ENCODE data around the gene PLB1. TPM values are rescaled to one million over a fixed set of nuclear protein-coding genes. Genes with fewer than 3 reads are reported as not detected.

The PLB1 gene
- total and polyA plus RNA-seq, 9 of the 15 experiments (the other 6 are each of a cell fraction or from before 2014, with no cell fraction given), result 0.01 to 0.09 (median 0.07) TPM; not detected in 2

GRCh38 chr2:28654663-28655320 lies 158.9 kb downstream of the PLB1 start:
- H3K79me2 ChIP-seq (ENCODE audit: control insufficient read depth, insufficient read depth, low read length), result no peaks in the 10 kb centered on the region
- H3K9me1 ChIP-seq (ENCODE audit: control insufficient read depth, insufficient read depth, low read length), result no peaks in the 10 kb centered on the region
- POLR2A ChIA-PET, result interaction anchor here (0.6 to 0.7 kb wide), 5 partner anchors 9 to 126 kb away, joined by 3 to 4 read pairs (median 3); no protein-coding TSS in a partner anchor
- H3K27me3 ChIP-seq (ENCODE audit: control insufficient read depth in 2 of 2, insufficient read depth in 2 of 2, low read length in 2 of 2), result peaks cover 4 to 10% of the 10 kb centered on the region in 2 experiments; a peak in 3 of 5 replicates
- WGBS (ENCODE audit: insufficient coverage, low coverage, missing lambda C conversion rate), result 2% methylated on average over 8 of the region's 8 CpGs
- no peaks in the 10 kb centered on the region for H4K20me1 ChIP-seq (replicated peaks; ENCODE audit: control insufficient read depth, insufficient read depth, low read length)
- ATAC-seq (no peak), DNase-seq (ENCODE audit: extremely low read depth in 1 of 4, low spot score in 3 of 4) (no peak), FAIRE-seq (no peak)
- H3K4me1 ChIP-seq (replicated peaks in 1 of 2; ENCODE audit: control insufficient read depth in 2 of 2, insufficient read depth in 2 of 2, low read length in 2 of 2), result peaks cover 0 to 5% of the 10 kb centered on the region in 2 experiments; a peak in 1 of 5 replicates
- intact Hi-C loops (cut with micrococcal nuclease) (no loop called here), in situ Hi-C loops (cut with MboI) (no loop called here)
- no peaks in the 10 kb centered on the region for H3K36me3 ChIP-seq (ENCODE audit: control insufficient read depth, insufficient read depth, low read length)
- H3K9me3 ChIP-seq (replicated peaks; ENCODE audit: control insufficient read depth, insufficient read depth, low read depth, low read length), result no peaks in the 10 kb centered on the region
- no peak overlapping the region for H2AFZ ChIP-seq (ENCODE audit: low read depth, low read length)
- no peak overlapping the region for H3K4me3 ChIP-seq
- H3K4me2 ChIP-seq (ENCODE audit: insufficient read depth, low read length), result no peak overlapping the region
- no peak for TF ChIP-seq RAD51 (IDR thresholded peaks at IDR 0.05; ENCODE audit: borderline replicate concordance, low read depth)
- TF ChIP-seq CBFB (CRISPR knock-in tag; IDR thresholded peaks at IDR 0.05), result no peak
- TF ChIP-seq NFIC (IDR thresholded peaks at IDR 0.05), result 0 out of 2 replicates have a peak, but pooled peaks have one; percentile 16
- TF ChIP-seq CTCFL (IDR thresholded peaks at IDR 0.05; ENCODE audit: borderline replicate concordance, insufficient read depth, low read depth, low read length, poor library complexity, severe bottlenecking), result no peak
- TF ChIP-seq MCM5 (IDR thresholded peaks at IDR 0.05; ENCODE audit: low read depth), result no peak
- H3K9ac ChIP-seq (ENCODE audit: insufficient read depth in 1 of 2, low read depth in 2 of 2, low read length in 2 of 2), result no peak overlapping the region
- H3K27ac ChIP-seq (ENCODE audit: extremely low read depth, low read depth, low read length), result no peak overlapping the region
- CTCF ChIA-PET (ENCODE audit: low intra/inter-chr PET ratio), result no interaction called here
- BruUV-seq (replicated peaks), result no TSS peak

Measured in K562 (cell line).